ENCODE measurements around the gene TMC4. TPM values are rescaled to one million over a fixed set of nuclear protein-coding genes. Genes with fewer than 3 reads are reported as not detected.

The TMC4 gene
- total RNA-seq, 1 experiment from 2014 or later: 175 TPM

- H3K4me3 ChIP-seq: no peak overlapping the region
- H3K27me3 ChIP-seq (ENCODE audit: insufficient read depth, low read depth): no peaks in the 10 kb centered on the region
- no peak overlapping the region for H3K27ac ChIP-seq
- H4K20me1 ChIP-seq (ENCODE audit: insufficient read depth): peaks cover 80% of the 10 kb centered on the region
- CTCF ChIA-PET: no interaction called here
- peaks cover 65% of the 10 kb centered on the region for H3K4me1 ChIP-seq (replicated peaks; ENCODE audit: insufficient read depth)
- no peaks in the 10 kb centered on the region for H3K9me2 ChIP-seq (ENCODE audit: insufficient read depth)
- no peak for DNase-seq
- no peak overlapping the region for H3K4me2 ChIP-seq
- H3K79me2 ChIP-seq (ENCODE audit: low read depth): peaks cover 51% of the 10 kb centered on the region
- no peaks in the 10 kb centered on the region for H3K9me3 ChIP-seq (ENCODE audit: insufficient read depth, low read depth)
- BruUV-seq (replicated peaks): no TSS peak
- TF ChIP-seq CTCF (conservative IDR thresholded peaks at IDR 0.05) (no peak), EZH2 (IDR thresholded peaks at IDR 0.05; ENCODE audit: low read depth) (no peak)
- no peak overlapping the region for H2AFZ ChIP-seq
- intact Hi-C loops (cut with micrococcal nuclease; ENCODE audit: unreplicated experiment): no loop called here
- POLR2A ChIA-PET (ENCODE audit: unreplicated experiment): interaction anchor here (0.6 kb wide), 2 partner anchors 36 to 51 kb away, joined by 5 to 7 read pairs; no protein-coding TSS in a partner anchor
- peaks cover 88% of the 10 kb centered on the region for H3F3A ChIP-seq (ENCODE audit: insufficient read depth, low read depth)
- peaks cover 53% of the 10 kb centered on the region for H3K36me3 ChIP-seq (ENCODE audit: low read depth)
Measured at GRCh38 chr19:54206831-54207177, 33.8 kb upstream of the TMC4 start.

DNA sequence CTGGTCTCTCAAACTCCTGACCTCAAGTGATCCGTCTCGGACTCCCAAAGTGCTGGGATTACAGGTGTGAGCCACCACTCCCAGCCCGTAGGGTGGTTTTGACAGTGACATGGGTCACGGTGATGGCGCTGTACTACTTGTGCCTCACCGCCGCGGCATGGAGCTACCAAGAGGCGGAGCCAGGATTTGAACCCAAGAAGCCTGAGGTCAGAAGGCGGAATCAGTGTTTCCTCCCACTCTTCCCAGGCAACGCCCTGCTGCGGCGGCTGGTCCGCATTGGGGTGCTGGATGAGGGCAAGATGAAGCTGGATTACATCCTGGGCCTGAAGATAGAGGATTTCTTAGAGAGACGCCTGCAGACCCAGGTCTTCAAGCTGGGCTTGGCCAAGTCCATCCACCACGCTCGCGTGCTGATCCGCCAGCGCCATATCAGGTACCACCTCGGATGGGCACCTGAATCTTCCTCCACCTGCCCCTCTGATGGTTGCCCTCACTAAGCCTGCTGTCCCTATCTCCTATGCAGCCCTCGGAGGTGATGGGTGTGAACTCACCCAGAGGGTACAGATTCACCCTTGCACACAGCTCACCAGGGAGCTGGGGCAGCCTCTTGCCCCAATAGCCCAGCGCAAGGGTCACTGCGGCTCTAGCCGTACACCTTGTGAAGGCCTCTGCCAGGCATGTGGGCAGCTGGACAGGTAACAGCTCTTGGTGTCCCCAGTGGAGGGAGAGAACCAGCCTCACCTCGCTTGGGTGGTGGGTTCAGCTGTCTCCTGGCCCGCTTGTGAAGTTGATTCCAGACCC lies 33.3 kb upstream of the TMC4 start:
- Histone ChIP-seq H4K20me1 (ENCODE audit: insufficient read depth) (peaks cover 86% of the 10 kb centered on the region), H3K79me2 (ENCODE audit: low read depth) (peaks cover 57% of the 10 kb centered on the region)
- intact Hi-C loops (cut with micrococcal nuclease; ENCODE audit: unreplicated experiment): no loop called here

More for the DNA sequence above, 33.3 kb upstream of the TMC4 start:
- Histone ChIP-seq H3K4me2 (no peak overlapping the region), H2AFZ (no peak overlapping the region), H3K36me3 (ENCODE audit: low read depth) (peaks cover 59% of the 10 kb centered on the region), H3K27ac (no peak overlapping the region), H3K4me1 (replicated peaks; ENCODE audit: insufficient read depth) (peaks cover 68% of the 10 kb centered on the region), H3K4me3 (no peak overlapping the region), H3K9me3 (ENCODE audit: insufficient read depth, low read depth) (no peaks in the 10 kb centered on the region), H3F3A (ENCODE audit: insufficient read depth, low read depth) (peaks cover 94% of the 10 kb centered on the region), H3K27me3 (ENCODE audit: insufficient read depth, low read depth) (no peaks in the 10 kb centered on the region), H3K9me2 (ENCODE audit: insufficient read depth) (no peaks in the 10 kb centered on the region)
- no peak for DNase-seq
- ChIA-PET CTCF (no interaction called here), POLR2A (ENCODE audit: unreplicated experiment) (interaction anchor here (0.6 to 0.9 kb wide), 2 partner anchors 17 to 51 kb away, joined by 5 to 6 read pairs; partner anchors contain the start of gene MBOAT7)
- BruUV-seq (replicated peaks): no TSS peak
- TF ChIP-seq CTCF (conservative IDR thresholded peaks at IDR 0.05) (no peak), EZH2 (IDR thresholded peaks at IDR 0.05; ENCODE audit: low read depth) (no peak)

Measured in PC-9 (cell line).